ENCODE data around the gene VAPA.

Gene VAPA

DNA sequence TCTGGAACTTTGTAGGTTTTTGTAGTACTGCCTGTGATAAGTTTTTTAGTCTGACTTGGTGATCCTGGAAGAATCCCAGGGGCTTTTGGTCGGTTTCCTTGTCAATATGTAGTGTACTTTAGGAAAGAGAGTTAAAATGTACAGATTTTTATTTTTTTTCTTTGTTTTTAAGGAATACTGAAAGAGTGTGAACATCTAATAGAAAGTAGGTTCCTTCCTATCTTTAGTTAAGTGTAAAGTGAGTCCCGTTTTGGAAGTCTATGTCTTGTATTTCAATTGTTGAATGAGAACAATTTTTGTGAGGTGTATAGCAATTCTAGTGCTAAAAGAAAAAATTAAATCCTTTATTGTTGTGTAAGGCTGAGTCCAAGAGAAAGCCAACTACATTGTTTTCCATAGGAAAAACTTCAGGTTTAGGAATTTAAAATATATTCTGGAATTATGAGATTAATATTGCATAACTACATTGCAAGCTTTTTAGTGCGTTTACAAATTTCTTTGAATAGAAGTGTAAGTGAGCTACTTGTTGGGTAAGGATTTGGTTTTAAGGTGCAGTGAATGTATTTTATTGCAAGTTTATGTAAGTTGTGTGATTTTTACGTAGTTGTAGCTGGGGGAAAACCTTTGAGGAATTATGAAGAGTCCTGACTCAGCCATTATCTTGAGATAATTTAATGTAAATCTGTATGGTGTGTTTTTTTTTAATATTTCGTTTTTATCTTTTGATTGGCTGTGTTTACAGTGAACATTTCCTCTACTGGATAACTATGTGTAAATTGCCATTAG, 1.7 kb downstream of the VAPA start:
- DNase-seq = no peak

DNA sequence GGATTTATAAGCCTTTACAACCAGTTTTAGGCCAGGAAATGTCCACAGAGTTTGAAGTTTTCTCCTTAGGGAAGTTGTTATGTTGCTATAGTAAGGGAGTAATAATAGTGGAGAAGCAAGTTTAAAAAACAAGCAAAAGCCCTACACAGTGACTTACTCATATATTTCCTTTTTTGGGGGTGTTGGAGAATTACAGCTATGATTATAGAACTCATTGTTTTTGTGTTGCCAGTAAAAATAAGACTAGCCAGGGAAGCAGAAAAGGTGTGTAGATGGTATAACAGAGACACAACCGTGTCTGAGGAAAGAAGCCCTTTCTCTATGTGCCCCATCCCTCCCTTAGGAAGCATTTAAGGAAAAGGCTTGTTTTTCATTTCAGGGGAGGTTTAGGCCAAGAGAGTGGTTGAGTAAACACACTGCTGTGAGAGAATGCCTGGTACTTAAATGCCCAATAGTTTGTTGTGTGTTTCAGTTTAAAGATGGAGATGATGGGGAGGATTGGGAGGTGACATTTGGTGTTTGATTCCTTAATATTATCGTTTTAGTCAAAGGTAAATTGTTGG, 2.3 kb downstream of the VAPA start:
- no peak for DNase-seq

DNA sequence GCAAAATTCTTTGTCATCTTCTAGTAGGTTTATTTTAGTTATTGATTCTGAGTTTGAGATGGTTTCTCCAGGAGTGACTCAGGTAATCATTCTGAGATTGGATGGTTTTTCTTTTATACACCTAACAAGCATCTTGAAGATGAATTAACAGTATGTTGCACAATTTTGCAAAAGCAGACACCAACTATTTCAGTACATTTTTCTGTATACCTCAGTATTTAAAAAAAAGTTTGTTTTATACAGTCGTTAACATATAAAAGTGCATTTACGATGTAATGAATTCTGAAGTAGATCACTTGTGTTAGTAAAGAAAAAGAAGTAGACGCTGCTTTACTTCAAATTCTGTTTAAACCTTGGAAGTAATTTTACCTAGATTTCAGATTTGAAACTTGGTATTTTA, 3.0 kb downstream of the VAPA start:
- no peak for DNase-seq

DNA sequence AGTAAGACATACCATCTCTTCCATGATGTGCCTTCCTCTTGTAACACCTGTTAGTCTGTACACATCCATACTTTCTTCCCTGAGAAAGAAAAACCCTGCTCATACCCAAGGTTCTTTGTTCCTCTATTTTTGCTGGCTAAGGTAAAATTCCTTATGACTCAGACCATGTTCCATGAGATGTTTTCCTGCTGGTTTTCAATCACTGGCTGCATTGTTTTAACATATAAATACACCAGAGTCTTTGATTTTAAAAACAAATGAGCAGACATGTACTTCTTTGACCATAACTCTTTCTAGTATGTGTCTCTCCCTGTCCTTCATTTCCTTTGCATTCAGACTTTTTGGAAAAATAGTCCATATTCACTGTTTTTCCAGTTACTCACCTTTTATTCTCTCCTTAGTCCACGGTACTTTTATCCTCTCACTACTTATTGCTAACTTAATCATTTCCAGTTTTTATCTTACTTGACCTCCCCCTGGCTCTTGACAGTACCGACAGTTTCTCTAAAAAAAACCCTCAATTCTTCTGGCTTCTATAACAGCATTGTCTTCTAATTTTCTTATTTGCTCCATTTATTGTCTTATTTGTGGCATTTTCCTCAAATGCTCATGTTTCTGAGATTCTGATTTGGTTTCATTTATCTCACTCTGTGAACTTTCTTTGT, 4.3 kb downstream of the VAPA start:
- DNase-seq = no peak

DNA sequence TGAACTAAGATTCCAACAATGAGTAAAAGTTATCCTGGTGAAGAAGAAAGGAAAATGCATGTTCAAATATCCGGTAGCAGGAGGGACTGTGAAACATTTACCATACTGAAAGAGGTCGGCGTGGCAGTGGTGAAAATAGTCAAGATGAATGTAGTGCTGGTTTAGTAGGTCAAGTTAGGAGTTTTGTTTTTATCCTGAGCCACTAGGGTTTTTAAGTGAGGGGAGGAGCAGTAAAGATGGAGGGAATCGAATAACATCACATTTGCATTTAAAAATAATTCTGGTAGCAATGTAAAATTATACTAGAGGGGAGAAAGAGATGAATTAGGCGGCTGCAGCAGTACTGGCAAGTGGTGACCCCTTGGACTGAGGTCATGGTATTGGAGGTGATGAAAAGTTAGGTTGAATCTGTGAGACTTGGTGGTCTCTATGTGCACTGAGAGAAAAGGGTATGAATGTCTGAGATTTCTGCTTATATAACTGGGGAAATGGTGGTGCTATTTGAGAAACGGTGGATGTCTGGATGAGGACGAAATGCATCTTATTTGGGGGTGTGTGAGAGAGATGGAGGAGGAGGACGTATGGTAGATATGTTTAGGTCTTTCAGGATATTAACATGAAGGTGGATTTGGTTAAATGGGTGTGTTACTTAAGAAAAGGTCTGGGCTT, 5.9 kb downstream of the VAPA start:
- DNase-seq = no peak

DNA sequence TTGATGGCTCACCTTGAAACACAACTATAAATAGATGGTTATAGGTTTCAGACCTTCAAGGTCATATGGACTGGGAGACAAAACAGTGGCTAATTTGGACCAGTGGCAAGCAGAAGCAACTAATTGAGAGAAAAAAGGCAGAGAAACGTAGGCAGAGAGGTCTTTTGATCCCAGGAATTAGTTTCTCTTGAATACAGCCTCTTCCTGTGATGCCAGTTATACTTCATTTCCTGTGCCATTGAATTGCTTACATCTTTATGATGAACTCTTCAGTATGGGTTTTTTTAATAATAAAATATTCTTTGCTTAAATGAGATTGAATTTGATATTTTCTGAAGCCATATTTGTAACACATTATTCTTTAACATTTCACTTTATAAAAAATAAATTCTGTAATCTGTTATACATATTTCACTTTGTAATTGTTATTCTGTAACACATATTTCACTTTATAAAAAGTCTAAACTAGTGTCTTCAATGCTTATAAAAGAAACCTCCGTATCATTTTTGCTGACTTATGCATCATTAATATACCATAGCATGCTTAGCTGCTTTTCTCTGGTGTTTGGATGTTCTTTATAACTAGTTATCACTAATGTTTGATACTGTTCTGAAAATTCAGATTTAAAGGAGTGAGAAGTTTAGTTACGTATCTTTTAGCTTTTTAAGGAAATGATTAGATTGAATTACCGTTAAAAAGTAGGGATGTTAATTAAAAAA, 8.9 kb downstream of the VAPA start:
- DNase-seq = no peak

DNA sequence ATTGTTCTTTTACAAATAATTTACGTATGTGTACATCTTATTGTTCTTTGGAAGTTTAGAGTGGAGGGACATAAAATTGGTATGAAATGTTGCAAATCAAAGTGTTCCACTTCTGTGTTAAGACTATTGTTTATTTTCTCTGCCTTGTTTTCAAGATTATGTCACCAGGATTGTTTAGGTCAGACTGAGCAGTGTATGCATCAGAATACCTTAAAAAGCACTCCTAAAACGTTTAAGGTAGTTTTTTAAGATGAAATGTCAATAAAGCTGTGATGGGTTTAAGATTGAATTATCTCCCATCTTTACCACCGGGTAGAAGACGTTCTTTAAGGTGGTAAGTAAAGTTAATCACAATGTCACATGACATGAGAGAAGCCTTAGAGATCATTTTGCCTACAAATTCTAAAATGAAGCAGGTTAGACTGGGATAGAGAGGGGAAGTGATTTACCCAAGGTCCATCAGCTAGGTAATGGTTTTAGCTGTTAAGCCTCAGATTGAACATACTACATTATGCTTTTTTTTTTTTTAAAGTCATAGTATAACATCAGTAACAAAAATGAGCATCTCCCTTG, 10.6 kb downstream of the VAPA start:
- no peak for DNase-seq

DNA sequence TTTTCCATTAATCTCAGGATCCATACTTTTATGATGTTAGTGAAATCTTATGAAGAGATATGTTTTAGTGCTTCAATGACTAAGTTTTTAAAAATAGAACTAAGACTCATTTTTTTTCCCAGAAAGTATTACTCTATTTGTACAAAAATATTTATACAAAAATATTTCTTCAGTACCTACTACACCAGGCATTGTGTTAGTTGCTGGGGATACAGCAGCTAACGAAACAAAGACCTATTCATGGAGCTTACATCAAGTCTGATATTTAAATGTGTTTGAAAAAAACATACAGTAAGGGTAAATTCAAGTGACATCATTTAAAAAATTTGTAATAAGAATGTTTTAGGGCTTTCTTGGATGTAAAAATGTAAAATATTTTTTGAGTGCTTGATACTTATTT, 11.6 kb downstream of the VAPA start:
- no peak for DNase-seq

DNA sequence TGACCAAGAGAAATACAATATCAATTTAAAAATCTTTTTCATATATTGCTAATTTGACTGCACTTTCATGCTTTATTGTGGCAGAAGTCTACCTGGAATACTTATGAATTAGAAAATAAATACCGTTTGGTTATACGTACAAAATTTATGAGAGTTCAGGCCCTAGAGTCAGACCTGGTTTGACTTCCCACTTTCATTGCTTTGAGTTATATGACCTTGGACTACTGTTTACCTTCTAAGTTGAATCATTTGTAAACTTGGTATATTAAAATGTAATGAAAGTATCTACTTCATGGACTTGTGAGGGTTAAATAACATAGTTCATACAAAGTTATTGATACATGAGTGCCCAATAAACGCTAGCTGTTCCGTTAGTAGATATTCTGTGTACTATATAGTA, 12.0 kb downstream of the VAPA start:
- no peak for DNase-seq

DNA sequence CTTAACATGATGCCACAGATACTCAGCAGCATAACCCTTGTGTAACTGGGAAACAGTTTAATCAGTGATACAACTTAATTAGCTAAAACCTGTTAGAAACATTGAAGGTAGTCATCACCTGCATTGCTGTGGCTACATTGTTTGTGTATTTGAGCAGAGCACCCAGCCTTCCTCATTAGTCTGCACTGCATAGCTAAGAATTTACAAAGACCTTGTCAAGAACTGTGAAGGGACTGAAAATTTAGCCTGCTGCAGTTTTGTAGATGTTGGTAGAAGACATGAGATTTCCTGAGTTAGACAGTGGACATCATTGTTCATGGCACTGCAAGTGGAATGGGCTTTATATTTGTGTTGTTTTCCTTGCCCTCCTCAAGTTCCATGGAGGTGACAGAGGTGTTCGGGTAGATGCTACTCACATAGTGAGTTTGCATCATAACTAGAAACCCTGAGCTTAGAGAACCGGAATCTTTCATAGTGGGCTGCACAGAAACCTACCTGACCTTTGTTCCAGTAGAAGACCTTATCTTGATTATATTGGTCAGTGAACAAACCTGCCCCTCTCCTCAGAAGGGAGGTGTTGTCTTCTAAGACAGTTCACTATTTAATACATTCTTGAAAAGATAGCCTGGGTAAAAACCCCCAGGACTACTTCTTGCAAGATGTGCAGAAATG, 12.5 kb downstream of the VAPA start:
- no peak for DNase-seq

DNA sequence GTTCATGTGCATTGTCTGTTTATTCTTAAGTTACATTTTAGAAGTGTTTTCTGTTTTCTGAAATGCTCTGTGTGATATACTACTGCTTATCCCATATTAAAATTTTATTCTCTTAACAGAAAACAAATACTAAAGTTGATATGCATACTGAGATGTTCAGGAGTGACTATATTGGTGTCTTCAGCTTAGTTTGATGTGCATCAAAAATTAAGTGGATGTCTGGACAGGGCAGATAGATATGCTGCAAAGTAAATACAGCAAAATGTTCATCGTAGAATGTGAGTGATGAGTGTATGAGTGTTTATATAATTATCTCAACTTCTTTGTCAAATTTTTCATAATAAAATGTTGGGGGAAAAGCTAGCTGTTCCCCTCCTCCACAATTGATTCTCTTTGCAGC, 13.2 kb downstream of the VAPA start:
- DNase-seq = no peak

DNA sequence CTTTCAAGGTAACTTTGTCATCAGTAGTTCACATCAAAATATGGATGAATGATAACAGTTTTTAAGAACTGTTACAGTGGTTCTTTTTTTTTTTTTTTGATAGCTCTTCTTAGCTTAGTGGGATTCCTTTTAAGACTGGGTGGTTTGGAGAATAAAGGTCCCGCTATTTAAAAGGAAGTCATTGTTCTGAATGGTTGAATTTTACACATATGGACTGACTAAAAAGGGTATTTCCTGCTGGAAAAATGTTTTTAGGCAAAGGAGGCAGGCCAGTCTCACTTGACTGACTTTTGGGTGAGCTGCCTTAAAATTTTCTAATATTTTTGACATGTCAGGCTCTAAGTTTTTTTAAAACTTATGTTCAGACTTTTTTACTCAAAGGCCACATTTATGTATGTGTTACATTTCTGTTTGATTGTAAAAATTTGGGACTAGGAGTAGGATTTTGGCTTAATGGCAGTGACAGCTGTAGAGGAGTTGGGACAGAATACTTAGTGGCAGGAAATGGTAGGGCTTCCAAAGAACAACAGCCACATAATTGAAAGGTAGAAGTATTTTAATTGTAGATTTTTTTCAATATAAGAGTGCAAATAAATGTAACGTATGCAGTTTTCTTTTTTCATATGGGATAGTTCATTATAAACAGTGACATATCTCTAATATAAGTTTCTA, 13.7 kb downstream of the VAPA start:
- no peak for DNase-seq

DNA sequence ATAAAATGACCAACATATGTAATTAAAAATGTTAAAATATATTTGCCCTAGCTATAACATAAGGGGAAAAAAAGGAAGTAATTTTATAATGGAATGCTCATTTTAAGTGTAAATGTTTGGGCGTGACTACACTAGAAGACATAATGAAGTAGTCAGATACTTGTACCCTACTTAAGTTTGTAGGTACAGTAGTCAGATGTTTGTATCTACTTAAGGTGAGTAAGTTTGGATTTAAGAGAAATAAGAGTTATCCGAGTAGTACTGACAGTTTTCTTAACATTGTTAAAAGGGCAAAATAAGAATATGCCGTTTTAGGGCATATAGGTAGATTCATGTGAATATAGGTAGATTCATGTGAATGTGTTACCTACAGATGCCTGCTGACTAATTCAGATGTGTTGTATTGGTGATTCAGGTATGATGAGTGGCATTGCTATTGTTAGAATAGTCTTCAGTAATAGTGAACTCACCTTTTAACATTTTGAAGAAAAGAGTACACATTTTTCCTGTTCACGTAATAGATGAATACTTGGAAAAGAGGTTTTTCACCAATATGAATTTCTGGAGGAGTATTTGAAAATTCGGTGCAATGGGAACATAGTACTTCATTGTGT, 14.9 kb downstream of the VAPA start:
- DNase-seq = no peak

DNA sequence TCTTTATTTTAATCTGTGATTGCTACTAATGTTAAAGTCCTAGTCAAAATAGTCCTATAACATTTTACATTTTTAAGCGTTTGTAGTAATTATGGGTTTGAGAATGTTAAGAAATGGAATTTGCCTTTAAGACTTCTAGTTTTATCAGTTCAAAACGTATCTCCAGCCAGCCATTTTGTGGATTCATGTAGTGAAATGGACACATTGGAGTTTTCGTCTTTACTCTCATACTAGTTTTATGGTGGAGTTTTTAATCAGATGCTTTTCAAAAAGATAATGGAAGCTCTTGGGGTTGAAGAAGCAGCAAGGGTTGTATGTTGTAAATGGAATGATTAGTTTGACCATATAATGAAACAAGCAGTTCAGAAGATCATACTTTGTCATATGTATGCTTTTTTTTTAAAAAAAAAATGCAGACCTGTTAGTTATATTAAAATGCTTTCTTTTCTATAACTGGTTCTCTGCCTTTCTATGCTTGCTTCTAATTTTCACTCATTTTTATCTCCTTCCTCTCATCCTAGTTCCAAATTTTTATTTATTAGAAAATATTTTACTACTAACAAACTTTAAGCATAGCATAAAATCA, 16.6 kb downstream of the VAPA start:
- no peak for DNase-seq

DNA sequence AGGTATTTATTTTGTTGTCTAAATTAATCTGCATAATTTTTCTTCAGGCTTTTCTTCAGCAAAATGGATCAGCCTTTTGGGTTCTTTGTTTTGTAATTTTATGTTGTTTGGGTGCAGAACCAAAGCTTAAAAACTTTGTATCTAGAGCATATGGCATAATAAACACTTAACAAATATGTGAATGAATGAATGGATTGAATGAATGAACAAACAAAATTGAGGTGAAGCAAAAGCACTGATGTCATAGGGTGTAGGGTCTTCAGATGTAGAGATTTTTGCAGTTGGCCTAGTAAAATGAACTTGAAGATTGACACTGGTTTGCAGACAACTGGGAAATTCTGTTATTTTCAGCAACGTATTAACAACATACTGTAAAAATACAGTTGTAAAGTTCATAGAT, 17.3 kb downstream of the VAPA start:
- no peak for DNase-seq

DNA sequence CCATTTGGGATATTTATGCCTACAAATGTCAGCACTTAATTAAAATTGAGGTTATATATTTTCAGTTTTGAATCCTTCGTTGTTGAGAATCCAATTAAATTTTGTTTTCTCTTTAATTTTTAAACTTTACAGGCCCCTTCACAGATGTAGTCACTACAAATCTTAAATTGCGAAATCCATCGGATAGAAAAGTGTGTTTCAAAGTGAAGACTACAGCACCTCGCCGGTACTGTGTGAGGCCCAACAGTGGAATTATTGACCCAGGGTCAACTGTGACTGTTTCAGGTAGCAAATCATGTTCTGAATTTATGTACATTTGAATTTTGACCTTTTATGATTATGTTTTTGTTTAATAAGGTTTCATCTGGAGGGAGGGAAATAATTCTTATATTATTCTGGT, 17.9 kb downstream of the VAPA start:
- no peak for DNase-seq

DNA sequence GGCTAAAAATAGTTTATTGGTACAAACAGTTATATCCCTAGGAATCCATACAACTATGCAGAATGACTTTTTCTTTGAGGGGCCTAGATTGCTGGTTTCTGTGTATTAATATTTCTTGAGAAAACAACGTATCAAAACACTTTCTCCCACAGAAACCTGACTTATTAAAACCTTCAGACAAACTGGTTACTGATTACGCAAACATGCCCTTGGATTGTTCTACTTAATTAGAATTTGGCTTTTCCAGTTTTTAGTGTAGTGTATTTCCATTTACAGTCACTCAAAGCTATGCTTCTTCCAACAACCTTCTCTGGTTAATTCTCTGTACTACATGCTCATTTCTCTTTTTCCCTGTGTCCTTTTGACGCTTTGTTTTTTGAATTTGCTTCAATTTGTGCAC, 20.0 kb downstream of the VAPA start:
- no peak for DNase-seq

DNA sequence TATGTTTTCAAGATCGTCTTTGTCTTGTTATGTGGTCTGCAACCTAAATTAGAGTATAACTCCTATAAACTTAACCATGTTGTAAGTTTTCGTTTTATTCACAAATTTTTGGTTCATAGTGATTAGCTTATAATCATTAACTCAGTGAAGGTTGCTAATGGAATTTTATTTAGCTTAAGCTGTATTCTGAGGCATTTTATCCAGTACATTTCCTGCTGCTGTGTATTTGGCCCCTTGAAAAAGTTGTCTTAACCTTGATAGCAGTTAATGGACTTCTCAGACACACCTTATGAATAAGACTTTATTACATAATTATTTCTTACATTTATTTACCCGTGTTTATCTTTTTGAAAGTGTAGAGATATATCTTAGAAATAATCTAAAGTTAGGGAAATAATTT, 20.5 kb downstream of the VAPA start:
- DNase-seq = no peak

DNA sequence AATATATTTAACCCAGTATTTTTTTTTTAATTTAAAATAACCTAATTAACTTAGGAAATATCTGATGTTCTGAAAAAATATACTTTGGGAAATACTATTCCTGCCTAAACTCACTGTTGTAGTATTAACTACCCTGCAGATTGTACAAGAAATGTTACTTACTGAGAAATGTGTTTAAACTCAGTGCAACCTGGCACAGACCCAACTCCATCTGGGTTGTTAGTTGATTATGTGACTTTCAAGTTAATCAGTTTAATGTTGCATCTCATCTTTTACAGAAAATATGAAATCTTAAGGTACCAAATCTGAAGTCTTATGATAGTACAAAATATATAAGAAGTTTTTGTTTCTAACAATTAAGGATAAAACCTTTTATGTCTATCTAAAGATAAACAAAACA, 27.3 kb downstream of the VAPA start:
- DNase-seq = no peak

DNA sequence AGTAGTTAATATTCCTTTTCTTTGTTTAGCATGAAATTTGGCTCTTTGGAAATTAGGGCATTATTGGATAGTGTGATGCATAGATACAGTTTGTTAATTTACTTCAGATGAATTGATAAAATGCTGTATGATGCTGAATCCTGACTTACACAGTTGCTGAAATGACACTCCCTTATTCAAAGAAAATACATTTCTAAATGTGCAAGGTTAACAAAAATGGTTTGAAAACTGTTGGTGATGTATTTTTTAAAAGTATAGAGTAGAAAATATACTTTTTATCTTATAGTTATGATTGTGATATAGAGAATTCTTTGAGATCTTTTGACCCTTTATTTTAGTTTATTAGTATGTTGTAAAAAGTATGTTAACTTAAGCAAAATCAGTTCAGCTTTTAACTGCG, 27.8 kb downstream of the VAPA start:
- no peak for DNase-seq

DNA sequence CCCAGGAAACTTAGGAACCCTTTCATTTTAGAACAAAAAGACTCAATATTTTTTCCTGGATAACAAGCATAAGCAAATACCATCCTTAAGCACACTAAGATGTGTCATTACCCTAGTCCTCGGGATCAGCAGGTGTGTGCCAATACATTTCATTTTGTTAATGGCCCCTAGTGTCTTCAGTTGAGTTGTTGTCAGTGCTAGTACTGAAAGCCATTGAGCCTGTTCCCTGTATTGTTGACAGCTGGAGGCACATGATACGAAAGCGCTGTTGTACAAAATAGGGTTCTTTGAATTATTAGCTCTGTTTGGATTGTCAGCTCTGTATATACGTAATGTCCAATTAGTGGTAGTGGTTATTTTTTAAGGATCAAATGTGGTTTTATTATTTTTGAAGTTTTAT, 29.5 kb downstream of the VAPA start:
- DNase-seq = no peak
